Measurements from ENCODE around the gene IPMK. TPM values are rescaled to one million over a fixed set of nuclear protein-coding genes. Genes with fewer than 3 reads are reported as not detected.

Gene IPMK
- total RNA-seq, 1 donor from 2014 or later = 6.8 TPM

DNA sequence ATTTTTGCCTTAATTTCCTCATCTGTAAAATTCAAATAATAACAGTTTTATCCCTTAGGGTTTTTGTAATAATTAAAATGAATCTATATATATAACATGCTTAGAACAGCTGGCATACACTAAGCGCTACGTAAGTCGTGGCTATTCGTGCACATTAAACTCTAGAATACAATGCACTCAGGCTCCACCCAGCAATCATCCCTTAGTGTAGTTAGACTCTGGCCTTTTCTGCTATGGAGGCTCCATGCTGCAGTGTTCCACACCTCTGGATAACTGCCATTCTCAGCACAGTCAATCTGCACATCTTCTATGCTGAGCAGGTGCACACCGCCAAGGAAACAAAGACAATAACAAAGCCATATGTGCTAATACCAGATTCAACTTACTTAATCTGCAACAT is 92.9 kb downstream of the IPMK start:
- no peaks in the 10 kb centered on the region for H3K36me3 Mint-ChIP-seq
- TF ChIP-seq, protein P1, sequence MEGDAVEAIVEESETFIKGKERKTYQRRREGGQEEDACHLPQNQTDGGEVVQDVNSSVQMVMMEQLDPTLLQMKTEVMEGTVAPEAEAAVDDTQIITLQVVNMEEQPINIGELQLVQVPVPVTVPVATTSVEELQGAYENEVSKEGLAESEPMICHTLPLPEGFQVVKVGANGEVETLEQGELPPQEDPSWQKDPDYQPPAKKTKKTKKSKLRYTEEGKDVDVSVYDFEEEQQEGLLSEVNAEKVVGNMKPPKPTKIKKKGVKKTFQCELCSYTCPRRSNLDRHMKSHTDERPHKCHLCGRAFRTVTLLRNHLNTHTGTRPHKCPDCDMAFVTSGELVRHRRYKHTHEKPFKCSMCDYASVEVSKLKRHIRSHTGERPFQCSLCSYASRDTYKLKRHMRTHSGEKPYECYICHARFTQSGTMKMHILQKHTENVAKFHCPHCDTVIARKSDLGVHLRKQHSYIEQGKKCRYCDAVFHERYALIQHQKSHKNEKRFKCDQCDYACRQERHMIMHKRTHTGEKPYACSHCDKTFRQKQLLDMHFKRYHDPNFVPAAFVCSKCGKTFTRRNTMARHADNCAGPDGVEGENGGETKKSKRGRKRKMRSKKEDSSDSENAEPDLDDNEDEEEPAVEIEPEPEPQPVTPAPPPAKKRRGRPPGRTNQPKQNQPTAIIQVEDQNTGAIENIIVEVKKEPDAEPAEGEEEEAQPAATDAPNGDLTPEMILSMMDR (conservative IDR thresholded peaks at IDR 0.05) = no peak
- DNase-seq (ENCODE audit: extremely low spot score, unreplicated experiment) = no peak
- H3K4me1 Mint-ChIP-seq (ENCODE audit: unreplicated experiment) = no peaks in the 10 kb centered on the region
- H3K27ac Mint-ChIP-seq = no peak overlapping the region
- H3K4me3 Mint-ChIP-seq = no peak overlapping the region
- H3K9me3 Mint-ChIP-seq = no peaks in the 10 kb centered on the region
- no peaks in the 10 kb centered on the region for H3K27me3 Mint-ChIP-seq

DNA sequence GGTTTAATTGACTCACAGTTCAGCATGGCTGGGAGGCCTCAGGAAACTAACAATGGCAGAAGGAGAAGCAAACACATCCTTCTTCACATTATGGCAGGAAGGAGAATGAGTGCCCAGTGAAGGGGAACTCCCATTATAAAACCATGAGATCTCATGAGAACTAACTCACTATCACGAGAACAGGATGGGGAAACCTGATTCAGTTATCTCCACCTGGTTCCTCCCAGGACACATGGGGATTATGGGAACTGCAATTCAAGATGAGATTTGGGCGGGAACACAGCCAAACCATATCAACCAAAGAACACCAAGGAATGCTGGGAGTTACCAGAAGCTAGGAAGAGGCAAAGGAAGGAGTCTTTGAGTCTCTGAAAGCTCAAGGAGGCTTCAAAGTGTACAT is 94.3 kb downstream of the IPMK start:
- TF ChIP-seq, protein P1 (conservative IDR thresholded peaks at IDR 0.05) = no peak
- H3K9me3 Mint-ChIP-seq = no peaks in the 10 kb centered on the region
- H3K36me3 Mint-ChIP-seq = no peaks in the 10 kb centered on the region
- H3K27me3 Mint-ChIP-seq = no peaks in the 10 kb centered on the region
- no peaks in the 10 kb centered on the region for H3K4me1 Mint-ChIP-seq (ENCODE audit: unreplicated experiment)
- H3K27ac Mint-ChIP-seq = no peak overlapping the region
- DNase-seq (ENCODE audit: extremely low spot score, unreplicated experiment) = no peak
- no peak overlapping the region for H3K4me3 Mint-ChIP-seq

DNA sequence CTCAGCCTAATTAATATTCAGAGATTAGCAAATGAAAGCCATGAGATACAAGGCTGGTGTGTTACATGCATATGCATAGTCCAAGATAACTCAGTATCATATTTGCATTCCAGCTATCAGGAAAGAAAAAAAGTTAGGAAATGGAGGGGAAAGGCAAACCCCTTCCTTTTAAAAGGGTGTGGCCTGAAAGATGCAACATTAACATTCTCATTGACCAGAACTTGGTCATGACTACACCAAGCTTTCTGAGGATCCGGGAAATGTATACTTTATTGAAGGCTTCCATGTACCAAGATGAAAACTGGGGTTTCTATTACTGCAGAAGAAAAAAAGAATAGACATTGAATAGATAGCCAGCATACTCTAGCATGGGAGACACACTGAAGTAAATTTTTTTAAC is 96.5 kb downstream of the IPMK start:
- Mint-ChIP-seq H3K4me1 (ENCODE audit: unreplicated experiment) (no peaks in the 10 kb centered on the region), H3K9me3 (no peaks in the 10 kb centered on the region), H3K27ac (no peak overlapping the region), H3K27me3 (no peaks in the 10 kb centered on the region), H3K4me3 (no peak overlapping the region), H3K36me3 (no peaks in the 10 kb centered on the region)
- TF ChIP-seq, protein P1 (conservative IDR thresholded peaks at IDR 0.05) = no peak
- DNase-seq (ENCODE audit: extremely low spot score, unreplicated experiment) = no peak

DNA sequence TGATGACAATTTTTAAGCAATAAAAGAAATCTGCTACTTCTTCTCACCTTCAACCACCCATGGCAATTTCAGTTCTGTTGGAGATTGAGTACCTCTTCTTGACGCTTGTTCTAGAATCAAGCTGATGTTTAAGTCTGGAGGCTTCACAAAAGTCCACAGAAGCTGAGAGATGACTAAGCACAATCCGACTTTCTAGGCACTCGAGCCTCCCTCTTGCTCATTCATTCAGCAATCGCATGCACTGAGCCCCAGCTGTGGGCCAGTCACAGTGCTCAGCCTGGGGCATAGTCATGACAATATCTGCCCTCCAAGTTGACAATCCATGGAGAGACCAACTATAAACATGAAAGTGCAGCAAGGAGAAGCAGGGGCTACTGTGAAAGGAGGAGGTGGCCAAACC is 103.2 kb downstream of the IPMK start:
- Mint-ChIP-seq H3K4me1 (ENCODE audit: unreplicated experiment) (no peaks in the 10 kb centered on the region), H3K9me3 (no peaks in the 10 kb centered on the region)

DNA sequence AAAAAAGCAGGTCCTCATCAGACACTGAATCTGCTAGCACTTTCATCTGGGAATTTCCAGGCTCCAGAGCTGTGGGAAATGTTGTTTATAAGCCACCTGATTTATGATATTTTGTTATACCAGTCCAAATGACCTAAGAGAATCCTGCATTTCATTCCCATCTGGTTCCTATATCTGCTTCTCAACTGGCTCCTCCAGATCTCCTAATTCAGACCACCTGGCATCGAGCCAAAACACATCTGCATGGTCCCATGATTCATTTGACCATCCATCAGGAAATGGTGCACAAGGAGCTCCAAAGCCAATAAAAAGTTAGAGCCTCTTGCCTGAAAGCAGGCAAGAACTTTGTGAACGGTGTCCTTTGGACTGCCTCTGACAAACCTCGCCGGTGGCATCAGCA is 108.9 kb downstream of the IPMK start:
- peaks cover 6% of the 10 kb centered on the region for H3K4me1 Mint-ChIP-seq (ENCODE audit: unreplicated experiment)
- no peaks in the 10 kb centered on the region for H3K9me3 Mint-ChIP-seq
- no peak for DNase-seq (ENCODE audit: extremely low spot score, unreplicated experiment)
- no peaks in the 10 kb centered on the region for H3K36me3 Mint-ChIP-seq
- H3K27me3 Mint-ChIP-seq = peaks cover 3% of the 10 kb centered on the region
- H3K4me3 Mint-ChIP-seq = no peak overlapping the region
- TF ChIP-seq, protein P1 (conservative IDR thresholded peaks at IDR 0.05) = no peak
- H3K27ac Mint-ChIP-seq = no peak overlapping the region

More for the DNA sequence above, 103.2 kb downstream of the IPMK start:
- no peaks in the 10 kb centered on the region for H3K27me3 Mint-ChIP-seq
- H3K36me3 Mint-ChIP-seq = no peaks in the 10 kb centered on the region
- TF ChIP-seq, protein P1 (conservative IDR thresholded peaks at IDR 0.05) = no peak
- DNase-seq (ENCODE audit: extremely low spot score, unreplicated experiment) = no peak
- H3K27ac Mint-ChIP-seq = no peak overlapping the region
- no peak overlapping the region for H3K4me3 Mint-ChIP-seq

Measured in type B pancreatic cell (in vitro differentiated cells).